PFSK-1 (cell line): ENCODE measurements around the gene GNPTG.

Source experiments
- POLR2AphosphoS5 ChIP-seq: IDR thresholded peaks from 2 replicates; pipeline ENCODE4 v1.6.1; 2012; ENCODE audit warnings: low read depth, mild to moderate bottlenecking, control low read depth, low read length, moderate library complexity
- TF ChIP-seq, protein P1 (sequence below), 2 experiments: IDR thresholded peaks; 2 replicates each; pipeline versions ENCODE4 v1.6.1 to v1.8.0; 2011 to 2012; ENCODE audit warnings: low read depth in 2 of 2, low read length in 2 of 2, control low read depth in 1 of 2, inconsistent platforms in 1 of 2, mild to moderate bottlenecking in 1 of 2, moderate library complexity in 1 of 2; ENCODE audit not compliant: insufficient read depth in 1 of 2

- TF ChIP-seq, protein P1, sequence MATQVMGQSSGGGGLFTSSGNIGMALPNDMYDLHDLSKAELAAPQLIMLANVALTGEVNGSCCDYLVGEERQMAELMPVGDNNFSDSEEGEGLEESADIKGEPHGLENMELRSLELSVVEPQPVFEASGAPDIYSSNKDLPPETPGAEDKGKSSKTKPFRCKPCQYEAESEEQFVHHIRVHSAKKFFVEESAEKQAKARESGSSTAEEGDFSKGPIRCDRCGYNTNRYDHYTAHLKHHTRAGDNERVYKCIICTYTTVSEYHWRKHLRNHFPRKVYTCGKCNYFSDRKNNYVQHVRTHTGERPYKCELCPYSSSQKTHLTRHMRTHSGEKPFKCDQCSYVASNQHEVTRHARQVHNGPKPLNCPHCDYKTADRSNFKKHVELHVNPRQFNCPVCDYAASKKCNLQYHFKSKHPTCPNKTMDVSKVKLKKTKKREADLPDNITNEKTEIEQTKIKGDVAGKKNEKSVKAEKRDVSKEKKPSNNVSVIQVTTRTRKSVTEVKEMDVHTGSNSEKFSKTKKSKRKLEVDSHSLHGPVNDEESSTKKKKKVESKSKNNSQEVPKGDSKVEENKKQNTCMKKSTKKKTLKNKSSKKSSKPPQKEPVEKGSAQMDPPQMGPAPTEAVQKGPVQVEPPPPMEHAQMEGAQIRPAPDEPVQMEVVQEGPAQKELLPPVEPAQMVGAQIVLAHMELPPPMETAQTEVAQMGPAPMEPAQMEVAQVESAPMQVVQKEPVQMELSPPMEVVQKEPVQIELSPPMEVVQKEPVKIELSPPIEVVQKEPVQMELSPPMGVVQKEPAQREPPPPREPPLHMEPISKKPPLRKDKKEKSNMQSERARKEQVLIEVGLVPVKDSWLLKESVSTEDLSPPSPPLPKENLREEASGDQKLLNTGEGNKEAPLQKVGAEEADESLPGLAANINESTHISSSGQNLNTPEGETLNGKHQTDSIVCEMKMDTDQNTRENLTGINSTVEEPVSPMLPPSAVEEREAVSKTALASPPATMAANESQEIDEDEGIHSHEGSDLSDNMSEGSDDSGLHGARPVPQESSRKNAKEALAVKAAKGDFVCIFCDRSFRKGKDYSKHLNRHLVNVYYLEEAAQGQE (IDR thresholded peaks at IDR 0.05; ENCODE audit: insufficient read depth in 1 of 2, low read depth in 2 of 2, low read length in 2 of 2): no peak
- TF ChIP-seq POLR2AphosphoS5: no peak
These were observed 10.0 kb upstream of the GNPTG start for GRCh38 chr16:1341495-1342420.
